MM.1S (cell line): ENCODE results near the gene QTRT2.

Experiments used
- DNase-seq: peaks from one replicate; pipeline ENCODE4 v3.0.0-alpha.2; 2015
- H2AFZ ChIP-seq: fragments of 300-600 bp; sonication (generic); 2 replicates; pipeline ENCODE4 v1.6.0; 2016; ENCODE audit warnings: antibody characterized with exemption, low read length
- H3F3A ChIP-seq: fragments of 300-600 bp; sonication (generic); 2 replicates; pipeline ENCODE4 v1.6.1; 2016; ENCODE audit warnings: mild to moderate bottlenecking, antibody characterized with exemption, low read length, moderate library complexity, mixed read lengths; ENCODE audit not compliant: insufficient read depth
- H3K27ac ChIP-seq: fragments of 300-600 bp; sonication (generic); 2 replicates; pipeline ENCODE4 v1.5.1; 2016; ENCODE audit warnings: mild to moderate bottlenecking, low read length
- H3K27me3 ChIP-seq: fragments of 300-600 bp; sonication (generic); replicated peaks from 2 replicates; pipeline ENCODE4 v1.6.0; 2016; ENCODE audit warnings: low read length; ENCODE audit not compliant: insufficient read depth
- H3K36me3 ChIP-seq: fragments of 300-600 bp; sonication (generic); replicated peaks from 2 replicates; pipeline ENCODE4 v1.6.1; 2016; ENCODE audit warnings: mild to moderate bottlenecking, low read length, mixed read lengths; ENCODE audit not compliant: insufficient read depth
- H3K4me1 ChIP-seq: fragments of 300-600 bp; sonication (generic); 2 replicates; pipeline ENCODE4 v1.6.1; 2016; ENCODE audit warnings: low read length, mixed read lengths
- H3K4me2 ChIP-seq: fragments of 300-600 bp; sonication (generic); 2 replicates; pipeline ENCODE4 v1.6.0; 2016; ENCODE audit warnings: low read depth, low read length
- H3K4me3 ChIP-seq: fragments of 300-600 bp; sonication (generic); 2 replicates; pipeline ENCODE4 v1.5.1; 2016; ENCODE audit warnings: low read length, mixed read lengths
- H3K79me2 ChIP-seq: fragments of 300-600 bp; sonication (generic); 2 replicates; pipeline ENCODE4 v1.6.1; 2016; ENCODE audit warnings: mixed run types, low read length, mixed read lengths
- H3K9ac ChIP-seq: fragments of 300-600 bp; sonication (generic); 2 replicates; pipeline ENCODE4 v1.6.1; 2016; ENCODE audit warnings: low read length, mixed read lengths
- H3K9me2 ChIP-seq: fragments of 300-600 bp; sonication (generic); replicated peaks from 2 replicates; pipeline ENCODE4 v1.6.1; 2016; ENCODE audit warnings: mild to moderate bottlenecking, low read length, mixed read lengths; ENCODE audit not compliant: insufficient read depth
- H3K9me3 ChIP-seq: fragments of 300-600 bp; sonication (generic); replicated peaks from 2 replicates; pipeline ENCODE4 v1.6.1; 2016; ENCODE audit warnings: mild to moderate bottlenecking, low read length, mixed read lengths; ENCODE audit not compliant: insufficient read depth
- H4K20me1 ChIP-seq: fragments of 300-600 bp; sonication (generic); 2 replicates; pipeline ENCODE4 v1.6.1; 2016; ENCODE audit warnings: mild to moderate bottlenecking, low read length, moderate library complexity, mixed read lengths; ENCODE audit not compliant: insufficient read depth
- EZH2 ChIP-seq: fragments of 300-600 bp; sonication (generic); optimal IDR thresholded peaks from 2 replicates; pipeline ENCODE3; 2017; ENCODE audit warnings: low read depth, mild to moderate bottlenecking, antibody characterized with exemption, low read length, mixed read lengths
- EZH2phosphoT487 ChIP-seq: fragments of 300-600 bp; sonication (generic); IDR thresholded peaks from 2 replicates; pipeline ENCODE4 v1.6.1; 2018; ENCODE audit warnings: antibody characterized with exemption, low read length
- TF ChIP-seq, protein P1 (sequence below): fragments of 300-600 bp; sonication (generic); IDR thresholded peaks from 2 replicates; pipeline ENCODE4 v1.5.1; 2016; ENCODE audit warnings: antibody characterized with exemption, low read length, mixed read lengths

The QTRT2 gene

DNA sequence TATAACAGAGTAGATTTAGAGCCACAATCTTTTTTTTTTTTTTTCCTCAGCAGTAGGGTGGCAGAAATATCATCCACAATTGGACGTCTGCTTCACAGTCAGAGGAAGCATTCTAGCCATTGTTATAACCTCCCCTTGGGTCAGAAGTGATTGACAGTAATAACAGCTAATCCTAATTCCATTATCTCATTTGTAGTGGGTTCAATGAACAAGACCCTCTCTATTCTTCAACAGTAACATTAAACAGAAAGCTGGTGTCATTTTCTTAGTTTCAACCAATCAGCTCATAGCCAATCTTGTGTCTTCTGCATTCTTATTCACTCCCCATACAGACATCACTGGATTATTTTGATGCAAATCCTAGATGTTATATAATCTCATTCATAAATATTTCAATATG is 44.6 kb downstream of the QTRT2 start:
- no peak for DNase-seq
- no peak overlapping the region for H3K4me3 ChIP-seq
- TF ChIP-seq, protein P1, sequence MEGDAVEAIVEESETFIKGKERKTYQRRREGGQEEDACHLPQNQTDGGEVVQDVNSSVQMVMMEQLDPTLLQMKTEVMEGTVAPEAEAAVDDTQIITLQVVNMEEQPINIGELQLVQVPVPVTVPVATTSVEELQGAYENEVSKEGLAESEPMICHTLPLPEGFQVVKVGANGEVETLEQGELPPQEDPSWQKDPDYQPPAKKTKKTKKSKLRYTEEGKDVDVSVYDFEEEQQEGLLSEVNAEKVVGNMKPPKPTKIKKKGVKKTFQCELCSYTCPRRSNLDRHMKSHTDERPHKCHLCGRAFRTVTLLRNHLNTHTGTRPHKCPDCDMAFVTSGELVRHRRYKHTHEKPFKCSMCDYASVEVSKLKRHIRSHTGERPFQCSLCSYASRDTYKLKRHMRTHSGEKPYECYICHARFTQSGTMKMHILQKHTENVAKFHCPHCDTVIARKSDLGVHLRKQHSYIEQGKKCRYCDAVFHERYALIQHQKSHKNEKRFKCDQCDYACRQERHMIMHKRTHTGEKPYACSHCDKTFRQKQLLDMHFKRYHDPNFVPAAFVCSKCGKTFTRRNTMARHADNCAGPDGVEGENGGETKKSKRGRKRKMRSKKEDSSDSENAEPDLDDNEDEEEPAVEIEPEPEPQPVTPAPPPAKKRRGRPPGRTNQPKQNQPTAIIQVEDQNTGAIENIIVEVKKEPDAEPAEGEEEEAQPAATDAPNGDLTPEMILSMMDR = no peak
- TF ChIP-seq EZH2phosphoT487 = no peak
- TF ChIP-seq EZH2 = no peak
- H3K27me3 ChIP-seq = no peaks in the 10 kb centered on the region
- no peaks in the 10 kb centered on the region for H4K20me1 ChIP-seq
- no peaks in the 10 kb centered on the region for H3K9me2 ChIP-seq
- no peak overlapping the region for H3K27ac ChIP-seq
- H3K4me1 ChIP-seq = no peaks in the 10 kb centered on the region
- H3K4me2 ChIP-seq = no peak overlapping the region
- H3K9me3 ChIP-seq = no peaks in the 10 kb centered on the region
- no peak overlapping the region for H2AFZ ChIP-seq
- H3K36me3 ChIP-seq = no peaks in the 10 kb centered on the region
- H3K9ac ChIP-seq = no peak overlapping the region
- H3F3A ChIP-seq = no peaks in the 10 kb centered on the region
- H3K79me2 ChIP-seq = no peaks in the 10 kb centered on the region

DNA sequence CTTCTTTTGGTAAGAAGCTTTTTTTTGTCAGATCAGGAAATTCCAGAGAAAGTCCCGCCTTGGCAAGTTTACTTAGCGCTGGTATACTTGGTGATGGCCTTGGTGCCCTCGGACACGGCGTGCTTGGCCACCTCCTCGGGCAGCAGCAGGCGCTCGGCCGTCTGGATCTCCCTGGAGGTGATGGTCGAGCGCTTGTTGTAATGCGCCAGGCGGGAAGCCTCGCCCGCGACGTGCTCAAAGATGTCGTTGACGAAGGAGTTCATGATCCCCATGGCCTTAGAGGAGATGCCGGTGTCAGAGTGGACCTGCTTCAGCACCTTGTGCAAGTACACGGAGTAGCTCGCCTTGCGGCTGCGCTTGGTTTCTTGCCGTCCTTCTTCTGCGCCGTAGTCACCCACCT is 46.6 kb downstream of the QTRT2 start:
- H4K20me1 ChIP-seq = no peaks in the 10 kb centered on the region
- H3K9ac ChIP-seq = no peak overlapping the region
- H2AFZ ChIP-seq = no peak overlapping the region
- H3K27ac ChIP-seq = no peak overlapping the region
- no peaks in the 10 kb centered on the region for H3K27me3 ChIP-seq
- H3K79me2 ChIP-seq = no peaks in the 10 kb centered on the region
- no peak overlapping the region for H3K4me2 ChIP-seq
- H3K9me3 ChIP-seq = no peaks in the 10 kb centered on the region
- TF ChIP-seq EZH2 (no peak), EZH2phosphoT487 (no peak)
- TF ChIP-seq, protein P1 = no peak
- no peaks in the 10 kb centered on the region for H3K4me1 ChIP-seq
- no peaks in the 10 kb centered on the region for H3F3A ChIP-seq
- H3K9me2 ChIP-seq = no peaks in the 10 kb centered on the region
- H3K36me3 ChIP-seq = no peaks in the 10 kb centered on the region
- no peak for DNase-seq
- H3K4me3 ChIP-seq = no peak overlapping the region

DNA sequence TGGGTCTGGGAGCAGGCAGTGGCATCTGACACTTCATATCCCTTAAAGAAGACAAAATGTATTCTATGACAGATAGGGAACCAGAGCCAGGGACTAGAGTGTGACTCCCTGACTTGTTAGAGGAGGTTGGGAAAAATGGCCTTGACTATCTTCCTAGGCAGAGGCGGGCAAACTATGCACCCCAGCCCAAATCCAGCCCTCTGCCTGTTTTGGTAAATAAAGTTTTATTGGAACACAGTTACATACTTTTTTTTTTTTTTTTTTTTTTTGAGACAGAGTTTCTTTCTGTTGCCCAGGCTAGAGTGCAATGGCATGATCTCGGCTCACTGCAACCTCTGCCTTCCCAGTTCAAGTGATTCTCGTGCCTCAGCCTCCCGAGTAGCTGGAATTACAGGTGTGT is 47.3 kb downstream of the QTRT2 start:
- Histone ChIP-seq H3K9me2 (no peaks in the 10 kb centered on the region), H3K79me2 (no peaks in the 10 kb centered on the region), H3K9ac (no peak overlapping the region), H3K9me3 (no peaks in the 10 kb centered on the region), H3K27ac (no peak overlapping the region), H3K4me3 (no peak overlapping the region), H3F3A (no peaks in the 10 kb centered on the region), H3K4me2 (no peak overlapping the region), H3K4me1 (no peaks in the 10 kb centered on the region), H2AFZ (no peak overlapping the region), H3K27me3 (no peaks in the 10 kb centered on the region), H4K20me1 (no peaks in the 10 kb centered on the region), H3K36me3 (no peaks in the 10 kb centered on the region)
- TF ChIP-seq EZH2 = no peak
- TF ChIP-seq, protein P1 = no peak
- no peak for TF ChIP-seq EZH2phosphoT487
- no peak for DNase-seq
